NK-92 (cell line): Measurements from ENCODE around the gene LDHD.

Source experiments
- DNase-seq: peaks from one replicate; lab custom pipeline; 2025; ENCODE audit not compliant: unreplicated experiment; lab: John Stamatoyannopoulos, UW

Gene LDHD

GRCh38 chr16:75081179-75081859, 35.3 kb downstream of the LDHD start:
- DNase-seq, result no peak

GRCh38 chr16:75080205-75081029, 36.2 kb downstream of the LDHD start:
- DNase-seq, result no peak

DNA sequence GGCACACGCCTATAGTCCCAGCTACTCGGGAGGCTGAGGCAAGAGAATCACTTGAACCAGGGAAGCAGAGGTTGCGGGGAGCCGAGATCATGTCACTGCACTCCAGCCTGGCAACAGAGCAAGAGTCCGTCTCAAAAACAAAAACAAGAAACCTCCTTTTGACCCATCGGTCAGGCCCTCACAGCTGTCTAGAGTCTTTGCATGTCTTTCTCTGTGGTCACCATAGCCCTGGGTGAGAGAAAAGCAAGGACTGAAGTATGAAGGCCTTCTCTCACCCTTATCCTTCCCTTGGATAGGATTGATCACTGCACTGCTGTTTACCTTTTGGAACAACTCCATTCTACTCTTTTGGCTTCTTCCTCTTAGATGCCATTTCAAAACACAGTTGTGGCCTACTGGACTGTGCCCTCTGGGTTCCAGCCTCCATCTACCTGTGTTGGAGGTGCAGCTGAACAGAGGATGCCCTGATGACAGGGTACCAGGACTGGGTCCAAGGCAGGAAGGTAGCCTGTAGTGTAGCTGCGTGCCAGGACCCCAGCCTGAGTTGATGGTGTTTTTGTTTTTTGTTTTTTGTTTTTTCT, 37.1 kb downstream of the LDHD start:
- DNase-seq, result no peak

- no peak for DNase-seq
These were observed 37.7 kb downstream of the LDHD start for GRCh38 chr16:75078886-75079285.

GRCh38 chr16:75075688-75076268, 40.8 kb downstream of the LDHD start:
- DNase-seq, result no peak

DNA sequence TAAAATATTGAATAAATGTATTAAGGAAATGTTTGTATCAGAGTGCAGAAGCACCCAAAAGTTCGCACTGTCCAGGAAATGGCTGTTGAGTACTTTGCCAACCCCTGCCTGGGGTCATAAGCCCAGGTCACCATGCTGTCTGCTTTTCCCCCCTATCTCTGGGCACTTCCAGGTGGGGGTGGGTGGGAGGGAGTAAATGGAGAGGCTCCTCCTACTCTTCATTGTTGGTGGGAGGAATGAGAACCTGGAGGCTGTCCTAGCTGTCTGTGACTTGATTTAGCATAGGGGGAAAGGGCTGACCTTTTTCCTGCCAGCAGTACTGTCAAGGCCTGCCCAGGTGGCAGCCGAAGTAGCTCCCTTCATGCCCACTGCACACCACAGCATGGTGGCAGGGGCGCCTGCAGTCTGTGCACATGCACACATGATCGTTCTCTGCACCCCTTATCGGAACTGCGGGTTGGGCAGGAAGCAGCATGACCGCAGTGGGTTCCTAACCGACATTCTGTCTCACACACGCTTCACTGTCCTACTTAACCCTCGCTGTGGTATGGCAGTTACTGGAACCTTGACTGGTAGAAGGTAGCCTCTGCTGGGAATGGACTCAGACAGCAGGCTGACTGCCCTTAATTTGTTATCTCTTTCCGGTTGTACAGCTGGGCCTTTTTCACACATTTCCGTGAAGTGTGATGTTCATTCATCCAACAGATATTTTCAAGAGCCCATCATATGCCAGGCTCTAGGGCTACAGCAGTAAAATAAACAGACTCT, 41.5 kb downstream of the LDHD start:
- DNase-seq, result peak; percentile 27

DNA sequence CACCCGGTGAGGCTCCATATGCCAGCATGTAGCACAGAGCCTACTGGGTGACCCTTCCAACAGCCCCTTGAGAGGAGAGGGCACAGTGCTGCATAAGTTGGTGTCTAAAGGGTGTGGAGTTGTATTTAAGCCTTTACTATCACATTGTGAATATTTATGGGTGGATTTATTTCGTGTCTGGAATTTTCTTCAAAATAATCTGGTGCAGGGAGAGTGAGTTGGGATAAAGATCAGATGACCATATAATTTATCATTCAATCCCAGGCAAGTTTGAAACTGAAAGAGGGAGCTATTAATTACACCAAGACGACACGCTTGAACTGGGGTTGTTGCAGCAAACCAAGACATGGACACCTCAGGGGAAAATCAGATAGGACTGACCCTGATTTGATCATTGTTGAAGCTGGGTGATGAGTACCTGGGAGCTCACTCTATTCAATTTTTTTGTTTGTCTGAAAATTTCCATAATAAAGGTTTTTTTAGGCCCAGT, 42.2 kb downstream of the LDHD start:
- no peak for DNase-seq

DNA sequence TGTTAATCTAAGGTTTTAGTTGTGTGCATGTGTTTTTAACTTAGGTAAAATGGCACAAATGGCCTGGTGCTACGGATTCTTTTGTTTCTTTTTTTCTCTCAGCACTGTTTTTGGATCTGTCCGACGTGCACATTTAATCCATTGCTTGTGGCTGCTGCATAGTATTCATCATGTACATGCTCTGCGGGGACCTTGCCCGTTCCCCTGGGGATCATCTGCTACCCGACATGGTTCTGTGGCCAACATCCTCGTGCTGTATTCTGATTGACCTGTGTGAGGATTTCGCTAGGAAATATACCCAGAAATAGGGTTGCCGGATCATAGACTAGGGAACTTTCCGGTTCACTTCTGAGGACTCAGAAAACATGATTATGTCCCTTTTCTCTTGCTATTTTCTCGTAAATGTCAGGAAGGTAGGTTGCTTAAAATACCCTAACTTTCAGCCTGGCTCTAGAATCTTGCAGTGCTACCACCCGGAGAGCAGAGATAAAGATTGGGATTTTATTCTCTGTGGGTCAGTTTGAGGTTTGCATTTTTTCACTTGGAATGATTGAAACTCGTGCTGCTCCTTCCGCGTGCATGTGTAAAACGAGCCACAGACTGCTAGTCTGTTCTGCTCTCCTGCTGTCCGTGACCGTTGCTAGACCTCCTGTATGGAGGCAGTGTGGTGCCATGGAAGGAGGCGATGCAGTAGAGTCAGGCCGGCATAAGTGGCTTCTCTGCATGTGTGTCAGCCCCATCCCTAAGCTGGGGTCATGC, 42.9 kb downstream of the LDHD start:
- no peak for DNase-seq

- no peak for DNase-seq
These were observed 44.2 kb downstream of the LDHD start for GRCh38 chr16:75072239-75072947.

- no peak for DNase-seq
These were observed 45.0 kb downstream of the LDHD start for GRCh38 chr16:75071621-75072020.

GRCh38 chr16:75070012-75070841, 46.4 kb downstream of the LDHD start:
- DNase-seq, result no peak

- DNase-seq, result no peak
These were observed 48.2 kb downstream of the LDHD start for GRCh38 chr16:75068085-75069031.

GRCh38 chr16:75066861-75067447, 49.6 kb downstream of the LDHD start:
- DNase-seq, result no peak

- DNase-seq, result no peak
These were observed 50.9 kb downstream of the LDHD start for GRCh38 chr16:75065521-75066149.

DNA sequence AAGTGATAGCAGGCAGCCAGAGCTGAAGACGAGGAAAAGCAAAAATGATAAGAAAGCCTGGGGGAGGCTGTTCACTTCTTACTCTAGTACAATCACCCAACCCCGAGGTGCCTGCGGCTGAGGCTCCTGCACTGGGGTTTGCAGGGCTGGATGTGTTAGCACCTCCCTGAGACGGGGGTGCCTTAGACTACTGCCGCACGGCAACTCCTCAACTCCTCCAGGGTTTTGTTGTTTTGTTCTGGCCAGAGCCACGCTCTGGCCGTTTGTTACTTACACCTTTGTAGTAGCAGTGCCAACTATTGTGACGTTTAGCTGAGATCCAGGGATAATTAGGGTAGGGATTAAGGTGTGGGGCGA, 51.5 kb downstream of the LDHD start:
- no peak for DNase-seq

DNA sequence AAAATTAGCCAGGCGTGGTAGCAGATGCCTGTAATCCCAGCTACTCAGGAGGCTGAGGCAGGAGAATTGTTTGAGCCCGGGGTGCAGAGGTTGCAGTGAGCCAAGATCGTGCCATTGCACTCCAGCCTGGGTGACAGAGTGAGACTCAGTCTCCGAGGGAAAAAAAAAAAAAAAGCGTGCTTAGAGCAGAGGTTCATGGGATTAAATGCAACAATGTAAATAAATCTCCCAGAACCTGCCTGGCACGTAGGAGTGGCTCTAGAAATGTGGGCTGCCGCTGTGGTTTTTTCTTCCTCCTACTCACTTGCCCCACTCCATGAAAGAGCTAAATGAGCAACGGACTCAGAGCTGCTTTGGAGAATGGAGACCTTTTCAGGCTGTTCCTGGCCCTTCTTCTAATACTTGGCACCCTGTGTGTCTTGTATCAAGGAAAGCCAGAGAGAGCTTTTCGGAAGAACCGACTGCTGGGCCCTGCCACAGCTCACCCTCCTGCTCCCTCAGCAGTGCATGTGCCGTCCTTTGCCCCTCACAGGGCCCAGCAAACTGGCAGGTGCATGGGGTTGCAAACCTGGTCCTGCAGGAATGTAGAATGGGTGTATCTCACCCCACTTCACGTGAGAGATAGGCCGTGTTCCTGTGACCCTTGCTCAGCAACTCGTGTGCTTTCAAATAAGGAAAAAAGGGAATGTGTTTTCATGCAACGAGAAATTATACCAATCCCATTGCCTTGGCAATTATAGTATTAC, 52.0 kb downstream of the LDHD start:
- no peak for DNase-seq
